Measurements from ENCODE around the gene PRKN.

Gene PRKN

DNA sequence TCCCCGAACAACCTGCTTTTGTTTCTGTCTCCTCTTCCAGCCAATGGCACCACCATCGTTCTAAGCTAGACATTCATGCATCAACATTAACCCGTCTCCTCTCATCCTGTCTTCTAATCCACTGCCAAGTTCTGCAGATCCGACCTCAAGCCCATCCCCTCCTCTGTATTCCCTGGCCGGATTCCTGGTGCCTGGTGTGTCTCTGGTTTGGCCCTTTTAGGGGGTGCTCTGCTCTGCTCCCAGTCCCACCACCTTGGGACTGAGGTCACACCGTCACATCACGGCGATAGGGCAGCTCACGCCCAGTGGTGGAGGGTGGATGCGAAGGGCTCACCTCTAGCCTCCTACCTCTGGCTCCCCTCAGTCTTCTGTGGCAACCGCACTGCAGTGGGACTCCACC lies 1351.2 kb downstream of the PRKN start:
- TF ChIP-seq, protein P1, sequence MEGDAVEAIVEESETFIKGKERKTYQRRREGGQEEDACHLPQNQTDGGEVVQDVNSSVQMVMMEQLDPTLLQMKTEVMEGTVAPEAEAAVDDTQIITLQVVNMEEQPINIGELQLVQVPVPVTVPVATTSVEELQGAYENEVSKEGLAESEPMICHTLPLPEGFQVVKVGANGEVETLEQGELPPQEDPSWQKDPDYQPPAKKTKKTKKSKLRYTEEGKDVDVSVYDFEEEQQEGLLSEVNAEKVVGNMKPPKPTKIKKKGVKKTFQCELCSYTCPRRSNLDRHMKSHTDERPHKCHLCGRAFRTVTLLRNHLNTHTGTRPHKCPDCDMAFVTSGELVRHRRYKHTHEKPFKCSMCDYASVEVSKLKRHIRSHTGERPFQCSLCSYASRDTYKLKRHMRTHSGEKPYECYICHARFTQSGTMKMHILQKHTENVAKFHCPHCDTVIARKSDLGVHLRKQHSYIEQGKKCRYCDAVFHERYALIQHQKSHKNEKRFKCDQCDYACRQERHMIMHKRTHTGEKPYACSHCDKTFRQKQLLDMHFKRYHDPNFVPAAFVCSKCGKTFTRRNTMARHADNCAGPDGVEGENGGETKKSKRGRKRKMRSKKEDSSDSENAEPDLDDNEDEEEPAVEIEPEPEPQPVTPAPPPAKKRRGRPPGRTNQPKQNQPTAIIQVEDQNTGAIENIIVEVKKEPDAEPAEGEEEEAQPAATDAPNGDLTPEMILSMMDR (IDR thresholded peaks at IDR 0.05) = no peak
- no peak for TF ChIP-seq ZFX (IDR thresholded peaks at IDR 0.05; ENCODE audit: borderline replicate concordance)
- no peak overlapping the region for H3K27ac ChIP-seq

DNA sequence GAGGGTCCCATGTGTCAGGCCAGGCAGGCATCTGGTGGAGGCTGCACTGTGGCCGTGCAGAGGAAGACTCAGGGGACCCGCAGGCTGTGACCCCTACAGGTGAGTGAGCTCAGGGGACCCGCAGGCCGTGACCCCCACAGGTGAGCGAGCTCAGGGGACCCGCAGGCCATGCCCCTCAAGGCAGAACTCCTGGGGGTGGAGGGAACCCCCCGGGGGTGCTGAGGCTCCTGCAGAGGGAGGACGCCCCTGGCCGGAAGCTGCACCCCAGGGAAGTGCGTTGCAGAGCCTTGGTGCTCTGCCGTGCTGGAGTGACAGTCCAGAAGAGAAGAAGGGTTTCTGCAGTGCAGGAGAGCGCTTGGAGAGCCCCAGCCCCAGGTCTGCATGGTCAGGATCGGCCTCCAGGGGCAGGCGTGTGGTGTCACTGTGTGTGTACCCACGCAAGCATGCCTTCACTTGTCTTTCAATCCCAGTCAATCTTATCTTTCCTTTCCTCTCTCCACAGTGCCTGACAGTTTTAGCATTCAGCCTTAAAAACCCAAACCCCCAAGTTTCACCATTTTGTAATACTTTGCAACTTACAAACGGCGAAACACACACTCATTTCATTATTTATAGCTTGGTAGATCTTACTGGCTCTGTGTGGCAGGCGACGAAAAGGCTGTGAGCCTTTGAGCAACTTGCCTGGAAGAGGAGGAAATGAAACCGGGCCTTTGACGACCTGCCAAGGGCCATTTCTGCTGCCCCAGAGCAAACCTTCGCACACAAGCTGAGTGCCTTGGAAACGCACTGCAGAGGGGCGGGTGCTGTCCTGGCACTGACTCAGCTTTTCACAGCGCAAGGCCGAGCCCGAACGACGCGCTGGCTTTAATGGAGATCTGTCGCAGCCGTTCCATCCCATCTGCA lies 1352.3 kb downstream of the PRKN start:
- TF ChIP-seq, protein P1 (IDR thresholded peaks at IDR 0.05) = peak; percentile 28
- no peak for TF ChIP-seq ZFX (IDR thresholded peaks at IDR 0.05; ENCODE audit: borderline replicate concordance)
- H3K27ac ChIP-seq = no peak overlapping the region

DNA sequence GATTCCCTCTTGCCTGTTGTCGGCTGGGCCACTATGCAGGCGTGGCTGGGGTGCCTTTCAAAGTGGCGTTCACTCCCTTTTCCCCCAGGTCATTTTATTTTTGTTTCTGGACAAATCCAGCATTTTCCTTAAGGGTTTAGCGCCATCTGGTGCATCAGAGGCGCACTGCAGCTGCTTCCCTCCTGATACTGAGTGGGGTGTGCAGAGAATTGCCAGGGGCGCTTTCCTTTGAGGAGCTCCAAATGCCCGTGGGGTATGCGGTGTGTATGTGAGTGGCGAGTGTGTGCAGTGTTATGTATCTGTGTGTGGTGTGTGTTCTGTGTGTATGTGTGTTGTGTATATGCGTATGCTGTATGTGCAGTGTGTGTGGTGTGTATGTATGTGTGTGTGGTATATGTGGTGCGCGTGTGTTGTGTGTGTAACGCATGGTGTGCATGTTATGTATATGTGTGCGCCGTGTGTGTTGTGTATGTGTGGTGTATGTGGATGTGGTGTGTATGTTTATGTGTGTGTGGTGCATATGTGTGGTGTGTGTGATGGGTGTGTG lies 1353.6 kb downstream of the PRKN start:
- TF ChIP-seq, protein P1 (IDR thresholded peaks at IDR 0.05) = peak; percentile 72
- TF ChIP-seq ZFX (IDR thresholded peaks at IDR 0.05; ENCODE audit: borderline replicate concordance) = no peak
- no peak overlapping the region for H3K27ac ChIP-seq

DNA sequence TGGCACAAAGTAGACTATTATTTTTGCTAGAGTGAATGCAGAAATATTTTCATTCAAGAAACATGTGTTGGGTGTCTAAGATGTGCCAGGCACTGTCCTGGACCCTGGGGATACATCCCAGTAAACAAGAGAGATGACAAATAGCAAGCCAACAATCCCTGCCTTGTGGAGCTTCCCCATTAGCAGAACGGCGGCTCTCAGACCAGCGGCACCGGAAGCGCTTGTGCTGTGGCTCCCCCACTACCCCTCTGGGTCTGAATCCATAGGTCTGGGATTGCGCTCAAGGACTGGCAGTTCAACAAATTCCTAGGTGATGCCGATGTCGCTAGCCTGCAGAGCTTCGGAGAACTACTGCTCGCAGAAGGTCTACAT lies 1355.2 kb downstream of the PRKN start:
- TF ChIP-seq ZFX (IDR thresholded peaks at IDR 0.05; ENCODE audit: borderline replicate concordance) = no peak
- TF ChIP-seq, protein P1 (IDR thresholded peaks at IDR 0.05) = no peak
- H3K27ac ChIP-seq = no peak overlapping the region

DNA sequence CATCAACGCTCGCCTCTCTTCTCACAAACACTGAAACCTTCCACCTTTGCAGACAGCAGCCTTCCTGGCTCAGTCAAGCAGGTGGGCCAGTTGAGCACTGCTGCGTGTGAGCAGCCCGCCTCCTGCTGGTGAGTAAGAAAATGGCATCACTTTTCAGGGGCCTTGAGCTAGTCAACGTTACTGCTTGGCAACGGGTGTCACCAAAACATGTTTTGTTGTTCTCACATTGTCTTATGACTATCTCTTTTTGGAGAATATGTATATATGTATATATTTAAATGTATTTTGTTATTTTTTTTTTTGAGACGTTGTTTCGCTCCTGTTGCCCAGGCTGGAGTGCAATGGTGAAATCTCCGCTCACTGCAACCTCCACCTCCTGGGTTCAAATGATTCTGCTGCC lies 1356.7 kb downstream of the PRKN start:
- H3K27ac ChIP-seq = no peak overlapping the region
- no peak for TF ChIP-seq ZFX (IDR thresholded peaks at IDR 0.05; ENCODE audit: borderline replicate concordance)
- TF ChIP-seq, protein P1 (IDR thresholded peaks at IDR 0.05) = peak; percentile 77

DNA sequence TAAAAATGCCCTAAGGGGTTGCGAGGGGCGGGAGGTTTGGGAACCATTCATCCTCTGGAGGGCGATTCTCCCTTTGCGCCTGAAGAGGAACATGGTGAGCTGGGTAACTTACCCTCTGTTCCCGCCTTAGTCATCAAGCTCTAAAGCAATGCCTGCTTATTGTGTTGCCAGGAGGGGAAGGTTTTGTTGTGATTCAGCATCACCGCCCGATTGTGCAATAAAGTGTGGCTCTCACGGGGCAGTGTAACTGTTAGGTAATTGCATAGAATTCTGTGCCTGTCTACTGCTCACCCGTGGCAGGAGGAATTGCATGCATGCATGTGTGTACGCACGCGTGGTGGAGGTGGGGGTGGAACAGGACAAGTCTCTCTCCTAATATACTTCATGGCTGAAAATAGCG lies 1358.2 kb downstream of the PRKN start:
- no peak overlapping the region for H3K27ac ChIP-seq
- no peak for TF ChIP-seq ZFX (IDR thresholded peaks at IDR 0.05; ENCODE audit: borderline replicate concordance)
- TF ChIP-seq, protein P1 (IDR thresholded peaks at IDR 0.05) = no peak

DNA sequence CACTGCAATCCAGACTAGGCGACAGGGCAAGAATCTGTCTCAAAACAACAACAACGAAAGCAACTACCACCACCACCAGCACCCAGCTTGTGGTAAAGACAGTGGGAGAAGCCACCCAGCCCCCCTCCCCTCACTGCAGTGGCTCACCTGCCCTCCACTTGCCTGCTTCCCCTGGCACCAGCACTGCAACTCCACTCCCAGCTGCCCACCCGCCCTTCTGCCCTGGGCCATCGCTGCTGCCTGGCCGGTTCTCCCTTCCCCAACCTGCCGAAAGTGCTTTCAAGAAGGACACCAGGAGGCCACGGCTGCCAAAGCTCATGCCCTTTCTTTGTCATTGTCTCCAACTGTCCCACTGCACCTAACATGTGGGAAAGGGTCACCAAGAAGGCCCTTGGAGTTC lies 1359.1 kb downstream of the PRKN start:
- H3K27ac ChIP-seq = no peak overlapping the region

More for the DNA sequence above, 1359.1 kb downstream of the PRKN start:
- TF ChIP-seq ZFX (IDR thresholded peaks at IDR 0.05; ENCODE audit: borderline replicate concordance) = no peak
- TF ChIP-seq, protein P1 (IDR thresholded peaks at IDR 0.05) = no peak

Data from 22Rv1 (cell line).